Measurements from ENCODE around the gene PNKD.

The PNKD gene

GRCh38 chr2:218342837-218343236 is 72.5 kb downstream of the PNKD start:
- TF ChIP-seq POLR2A (IDR thresholded peaks at IDR 0.05; ENCODE audit: extremely low read depth, insufficient read length) (no peak), CTCF (IDR thresholded peaks at IDR 0.05; ENCODE audit: low read depth, low read length) (no peak), MAX (IDR thresholded peaks at IDR 0.05; ENCODE audit: low read depth, low read length) (no peak), MYC (IDR thresholded peaks at IDR 0.05; ENCODE audit: low read depth, low read length) (no peak)
- DNase-seq (ENCODE audit: low read depth) = no peak
- no peak overlapping the region for H3K4me3 ChIP-seq (ENCODE audit: low read depth, low read length)

DNA sequence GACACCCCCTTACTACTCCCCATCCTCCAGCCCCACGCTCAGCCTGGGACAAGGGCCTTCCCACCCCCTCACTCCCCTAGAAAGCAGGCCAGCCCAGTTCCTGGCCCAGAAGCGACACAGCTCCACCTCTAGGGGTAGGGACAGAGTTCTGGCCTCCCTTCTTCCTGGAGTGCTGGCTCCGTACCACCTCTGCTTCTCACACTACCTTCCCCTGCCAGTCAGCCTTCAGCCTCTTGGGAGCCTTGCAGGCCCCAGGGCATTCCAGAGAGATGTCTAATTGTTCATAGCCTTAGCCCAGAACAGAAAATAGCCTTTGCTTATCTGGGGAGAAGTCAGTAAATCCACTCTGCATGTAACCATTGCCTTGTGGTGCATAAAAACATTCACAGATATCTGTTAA is 73.3 kb downstream of the PNKD start:
- no peak for TF ChIP-seq MAX (IDR thresholded peaks at IDR 0.05; ENCODE audit: low read depth, low read length)
- no peak for TF ChIP-seq CTCF (IDR thresholded peaks at IDR 0.05; ENCODE audit: low read depth, low read length)
- TF ChIP-seq POLR2A (IDR thresholded peaks at IDR 0.05; ENCODE audit: extremely low read depth, insufficient read length) = no peak
- no peak for TF ChIP-seq MYC (IDR thresholded peaks at IDR 0.05; ENCODE audit: low read depth, low read length)
- no peak for DNase-seq (ENCODE audit: low read depth)
- H3K4me3 ChIP-seq (ENCODE audit: low read depth, low read length) = no peak overlapping the region

DNA sequence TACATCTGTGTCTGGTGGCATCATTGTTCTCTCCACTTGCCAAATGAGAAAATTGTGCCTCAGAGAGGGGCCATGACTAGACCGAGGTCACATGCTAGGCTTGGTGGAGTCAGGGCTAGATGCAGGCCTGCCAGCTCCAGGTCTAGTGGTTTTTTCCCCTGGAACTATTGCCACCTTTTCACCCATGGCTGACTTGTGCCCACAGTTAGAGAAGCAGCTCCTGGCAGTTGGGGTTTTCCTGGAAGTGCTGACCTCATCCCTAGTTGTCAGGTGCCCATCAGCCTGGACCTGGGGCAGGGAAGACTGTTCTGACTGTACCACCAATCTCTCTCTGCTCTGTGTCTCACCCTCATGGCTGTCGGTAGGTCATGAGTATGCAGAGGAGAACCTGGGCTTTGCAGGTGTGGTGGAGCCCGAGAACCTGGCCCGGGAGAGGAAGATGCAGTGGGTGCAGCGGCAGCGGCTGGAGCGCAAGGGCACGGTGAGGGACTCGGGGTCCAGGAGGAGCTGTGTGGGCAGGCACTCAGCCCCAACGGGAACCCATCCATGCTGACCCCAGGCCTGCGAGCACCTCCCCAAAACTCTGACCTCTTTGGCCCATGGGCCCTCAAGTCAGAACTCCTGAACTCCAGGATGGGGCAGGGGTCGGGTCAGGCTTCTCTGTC is 73.9 kb downstream of the PNKD start:
- TF ChIP-seq MYC (IDR thresholded peaks at IDR 0.05; ENCODE audit: low read depth, low read length) (no peak), POLR2A (IDR thresholded peaks at IDR 0.05; ENCODE audit: extremely low read depth, insufficient read length) (no peak), MAX (IDR thresholded peaks at IDR 0.05; ENCODE audit: low read depth, low read length) (no peak), CTCF (IDR thresholded peaks at IDR 0.05; ENCODE audit: low read depth, low read length) (no peak)
- no peak for DNase-seq (ENCODE audit: low read depth)
- no peak overlapping the region for H3K4me3 ChIP-seq (ENCODE audit: low read depth, low read length)

GRCh38 chr2:218344755-218345417 is 74.6 kb downstream of the PNKD start:
- no peak for DNase-seq (ENCODE audit: low read depth)
- TF ChIP-seq MAX (IDR thresholded peaks at IDR 0.05; ENCODE audit: low read depth, low read length) = no peak
- no peak for TF ChIP-seq CTCF (IDR thresholded peaks at IDR 0.05; ENCODE audit: low read depth, low read length)
- no peak for TF ChIP-seq MYC (IDR thresholded peaks at IDR 0.05; ENCODE audit: low read depth, low read length)
- TF ChIP-seq POLR2A (IDR thresholded peaks at IDR 0.05; ENCODE audit: extremely low read depth, insufficient read length) = no peak
- H3K4me3 ChIP-seq (ENCODE audit: low read depth, low read length) = no peak overlapping the region

- H3K4me3 ChIP-seq (ENCODE audit: low read depth, low read length) = no peak overlapping the region
- no peak for TF ChIP-seq POLR2A (IDR thresholded peaks at IDR 0.05; ENCODE audit: extremely low read depth, insufficient read length)
- no peak for TF ChIP-seq CTCF (IDR thresholded peaks at IDR 0.05; ENCODE audit: low read depth, low read length)
- no peak for TF ChIP-seq MYC (IDR thresholded peaks at IDR 0.05; ENCODE audit: low read depth, low read length)
- TF ChIP-seq MAX (IDR thresholded peaks at IDR 0.05; ENCODE audit: low read depth, low read length) = no peak
- DNase-seq (ENCODE audit: low read depth) = no peak
Observed at GRCh38 chr2:218345491-218346236, 75.3 kb downstream of the PNKD start.

Measured in NB4 (cell line).